Measurements from ENCODE around the gene COLQ.

Gene COLQ

GRCh38 chr3:15409239-15409638 lies 112.3 kb downstream of the COLQ start:
- no peaks in the 10 kb centered on the region for H3K9me3 ChIP-seq (ENCODE audit: insufficient read depth, low read depth, low read length)
- no peak overlapping the region for H3K9ac ChIP-seq (ENCODE audit: low read depth, low read length)
- H3K4me3 ChIP-seq (ENCODE audit: low read length): no peak overlapping the region
- H3K27me3 ChIP-seq (ENCODE audit: insufficient read depth, low read length): no peaks in the 10 kb centered on the region
- no peaks in the 10 kb centered on the region for H3K4me1 ChIP-seq (ENCODE audit: insufficient read depth, low read length)
- peaks cover 44% of the 10 kb centered on the region for H3K36me3 ChIP-seq (ENCODE audit: insufficient read depth, low read depth, low read length)
- H3K27ac ChIP-seq (ENCODE audit: low read length): no peak overlapping the region

GRCh38 chr3:15405448-15406050 lies 116.0 kb downstream of the COLQ start:
- Histone ChIP-seq H3K4me1 (ENCODE audit: insufficient read depth, low read length) (no peaks in the 10 kb centered on the region), H3K36me3 (ENCODE audit: insufficient read depth, low read depth, low read length) (peaks cover 11% of the 10 kb centered on the region; the same call in 1 of the 2 replicates), H3K27ac (ENCODE audit: low read length) (no peak overlapping the region), H3K9ac (ENCODE audit: low read depth, low read length) (no peak overlapping the region), H3K9me3 (ENCODE audit: insufficient read depth, low read depth, low read length) (no peaks in the 10 kb centered on the region), H3K4me3 (ENCODE audit: low read length) (no peak overlapping the region), H3K27me3 (ENCODE audit: insufficient read depth, low read length) (no peaks in the 10 kb centered on the region)

GRCh38 chr3:15404767-15405166 lies 116.7 kb downstream of the COLQ start:
- no peaks in the 10 kb centered on the region for H3K9me3 ChIP-seq (ENCODE audit: insufficient read depth, low read depth, low read length)
- peaks cover 4% of the 10 kb centered on the region; the same call in 1 of the 2 replicates for H3K36me3 ChIP-seq (ENCODE audit: insufficient read depth, low read depth, low read length)
- no peak overlapping the region for H3K27ac ChIP-seq (ENCODE audit: low read length)
- no peak overlapping the region for H3K9ac ChIP-seq (ENCODE audit: low read depth, low read length)
- H3K4me1 ChIP-seq (ENCODE audit: insufficient read depth, low read length): no peaks in the 10 kb centered on the region
- no peak overlapping the region for H3K4me3 ChIP-seq (ENCODE audit: low read length)
- H3K27me3 ChIP-seq (ENCODE audit: insufficient read depth, low read length): no peaks in the 10 kb centered on the region

- Histone ChIP-seq H3K27me3 (ENCODE audit: insufficient read depth, low read length) (no peaks in the 10 kb centered on the region), H3K36me3 (ENCODE audit: insufficient read depth, low read depth, low read length) (no peaks in the 10 kb centered on the region), H3K4me3 (ENCODE audit: low read length) (no peak overlapping the region), H3K27ac (ENCODE audit: low read length) (no peak overlapping the region), H3K4me1 (ENCODE audit: insufficient read depth, low read length) (no peaks in the 10 kb centered on the region), H3K9me3 (ENCODE audit: insufficient read depth, low read depth, low read length) (no peaks in the 10 kb centered on the region), H3K9ac (ENCODE audit: low read depth, low read length) (no peak overlapping the region)
Measured at GRCh38 chr3:15403965-15404364, 117.5 kb downstream of the COLQ start.

- no peaks in the 10 kb centered on the region for H3K36me3 ChIP-seq (ENCODE audit: insufficient read depth, low read depth, low read length)
- no peaks in the 10 kb centered on the region for H3K9me3 ChIP-seq (ENCODE audit: insufficient read depth, low read depth, low read length)
- H3K4me3 ChIP-seq (ENCODE audit: low read length): no peak overlapping the region
- no peaks in the 10 kb centered on the region for H3K4me1 ChIP-seq (ENCODE audit: insufficient read depth, low read length)
- no peaks in the 10 kb centered on the region for H3K27me3 ChIP-seq (ENCODE audit: insufficient read depth, low read length)
- H3K27ac ChIP-seq (ENCODE audit: low read length): no peak overlapping the region
- H3K9ac ChIP-seq (ENCODE audit: low read depth, low read length): no peak overlapping the region
Measured at GRCh38 chr3:15403495-15403894, 118.0 kb downstream of the COLQ start.

GRCh38 chr3:15401936-15402335 lies 119.6 kb downstream of the COLQ start:
- no peak overlapping the region for H3K9ac ChIP-seq (ENCODE audit: low read depth, low read length)
- H3K4me1 ChIP-seq (ENCODE audit: insufficient read depth, low read length): no peaks in the 10 kb centered on the region
- H3K27me3 ChIP-seq (ENCODE audit: insufficient read depth, low read length): no peaks in the 10 kb centered on the region
- H3K9me3 ChIP-seq (ENCODE audit: insufficient read depth, low read depth, low read length): peaks cover 11% of the 10 kb centered on the region
- no peak overlapping the region for H3K27ac ChIP-seq (ENCODE audit: low read length)
- H3K4me3 ChIP-seq (ENCODE audit: low read length): no peak overlapping the region
- no peaks in the 10 kb centered on the region for H3K36me3 ChIP-seq (ENCODE audit: insufficient read depth, low read depth, low read length)

Measured in iPS-20b (cell line).